T-helper 2 cell treated with Interferon-gamma antibody and Interleukin-4, amounts not matched to agents 100 ng/mL and 5 ng/mL, for 36 hours (primary cell): ENCODE data around the gene USO1. TPM values are rescaled to one million over a fixed set of nuclear protein-coding genes. Genes with fewer than 3 reads are reported as not detected.
"Not testable (repeated sequence)": the region's sequence is repeated elsewhere in the genome, so short reads cannot be mapped to it uniquely, and the experiment has no call there.

Experiments
- intact Hi-C: fragments of 100-400 bp; cut with micrococcal nuclease; formaldehyde crosslinking; loops from one replicate; pipeline ENCODE4 v1.15.1; 2023
- total RNA-seq: library from RNA; stranded (reverse); gene quantifications from 2 replicates; pipeline ENCODE4 v1.2.3, GENCODE V29; 2022

Gene USO1
- total RNA-seq = 48.0 and 49.3 TPM in 2 replicates

- intact Hi-C loops = loop anchor here (1.0 to 10.0 kb wide), 10 partner anchors 25 to 1433 kb away; partner anchors contain the start of genes CCNG2, CDKL2, G3BP2 and NAAA
Observed at GRCh38 chr4:75724066-75724866, at the start of gene USO1. USO1 (plus strand) TSS chr4:75724577; CDS start chr4:75724820, 243 bp downstream.

GRCh38 chr4:75675004-75675531, 49.3 kb upstream of the USO1 start:
- intact Hi-C loops = no loop called here

- intact Hi-C loops = no loop called here
Observed at GRCh38 chr4:75678473-75678872, 45.9 kb upstream of the USO1 start.

- intact Hi-C loops = no loop called here
Observed at GRCh38 chr4:75678965-75679364, 45.4 kb upstream of the USO1 start.

- intact Hi-C loops = no loop called here
Observed at GRCh38 chr4:75679876-75680575, 44.4 kb upstream of the USO1 start.

GRCh38 chr4:75683482-75684155, 40.8 kb upstream of the USO1 start:
- intact Hi-C loops = no loop called here

GRCh38 chr4:75685546-75686189, 38.7 kb upstream of the USO1 start:
- intact Hi-C loops = no loop called here

GRCh38 chr4:75686346-75686745, 38.0 kb upstream of the USO1 start:
- intact Hi-C loops = no loop called here

GRCh38 chr4:75687125-75687524, 37.3 kb upstream of the USO1 start:
- intact Hi-C loops = not testable (repeated sequence)

GRCh38 chr4:75692066-75692465, 32.3 kb upstream of the USO1 start:
- intact Hi-C loops = not testable (repeated sequence)

GRCh38 chr4:75696071-75696470, 28.3 kb upstream of the USO1 start:
- intact Hi-C loops = no loop called here

GRCh38 chr4:75696581-75696980, 27.8 kb upstream of the USO1 start:
- intact Hi-C loops = no loop called here

- intact Hi-C loops = loop anchor here (2.0 kb wide), 3 partner anchors 26 to 44 kb away; partner anchors contain the start of genes G3BP2 and USO1
Observed at GRCh38 chr4:75698162-75698962, 26.0 kb upstream of the USO1 start.

- intact Hi-C loops = loop anchor here (2.0 kb wide), 3 partner anchors 26 to 44 kb away; partner anchors contain the start of genes G3BP2 and USO1
Observed at GRCh38 chr4:75698963-75699228, 25.5 kb upstream of the USO1 start.

- intact Hi-C loops = loop anchor here (2.0 kb wide), 3 partner anchors 26 to 44 kb away; partner anchors contain the start of genes G3BP2 and USO1
Observed at GRCh38 chr4:75699299-75699698, 25.1 kb upstream of the USO1 start.

- intact Hi-C loops = no loop called here
Observed at GRCh38 chr4:75702919-75703411, 21.4 kb upstream of the USO1 start.

- intact Hi-C loops = no loop called here
Observed at GRCh38 chr4:75705198-75705977, 19.0 kb upstream of the USO1 start.

GRCh38 chr4:75708218-75708691, 16.1 kb upstream of the USO1 start:
- intact Hi-C loops = loop anchor here (2.0 kb wide), 1 partner anchor 53 kb away; no protein-coding TSS in a partner anchor

- intact Hi-C loops = no loop called here
Observed at GRCh38 chr4:75710246-75710645, 14.1 kb upstream of the USO1 start.
